Coronary artery (tissue), 2 donors: Measurements from ENCODE around the gene PTPRQ.

Experiments used
- DNase-seq: peaks from one replicate; pipeline ENCODE4 v3.0.0-alpha.2; 2017; ENCODE audit warnings: low spot score
- H3K27ac ChIP-seq, 2 donors: fragments of 200-600 bp; sonication (generic); one replicate each; pipeline ENCODE4 v1.5.1; 2016 to 2019
- H3K4me3 ChIP-seq: fragments of 200-600 bp; sonication (generic); 2 replicates; pipeline ENCODE4 v1.5.1; 2016; ENCODE audit warnings: mild to moderate bottlenecking, moderate library complexity
- CTCF ChIP-seq: fragments of 200-600 bp; sonication (generic); IDR thresholded peaks from one replicate; pipeline ENCODE4 v1.5.1; 2019; ENCODE audit warnings: antibody characterized with exemption

The PTPRQ gene

GRCh38 chr12:80412343-80412953 is 31.6 kb upstream of the PTPRQ start:
- no peak overlapping the region for H3K27ac ChIP-seq
- H3K4me3 ChIP-seq: no peak overlapping the region
- no peak for DNase-seq
- peak; percentile 57 for TF ChIP-seq CTCF

DNA sequence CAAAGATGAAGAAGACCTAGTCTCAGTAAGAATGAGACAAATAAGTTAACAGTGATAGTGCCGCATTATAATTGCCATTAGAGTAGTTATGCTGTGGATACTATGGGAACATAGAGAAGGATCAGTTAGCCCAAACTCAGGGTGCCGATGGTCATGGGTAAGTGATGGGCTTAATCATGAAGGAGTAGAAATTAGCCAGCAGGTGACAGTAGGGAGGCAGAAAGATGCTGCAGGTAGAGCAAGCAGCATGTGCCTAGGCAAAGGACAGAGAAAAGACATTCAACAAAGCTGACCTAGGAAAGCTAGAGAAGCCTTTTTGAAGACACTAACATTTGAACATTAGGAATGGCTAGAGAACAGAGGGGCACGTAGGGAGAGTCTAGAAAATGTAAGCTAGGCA is 30.6 kb upstream of the PTPRQ start:
- DNase-seq: no peak
- TF ChIP-seq CTCF: no peak
- H3K4me3 ChIP-seq: no peak overlapping the region
- H3K27ac ChIP-seq: no peak overlapping the region

GRCh38 chr12:80415466-80415865 is 28.6 kb upstream of the PTPRQ start:
- no peak for DNase-seq
- Histone ChIP-seq H3K27ac (no peak overlapping the region), H3K4me3 (no peak overlapping the region)
- TF ChIP-seq CTCF: no peak

GRCh38 chr12:80419644-80420043 is 24.4 kb upstream of the PTPRQ start:
- Histone ChIP-seq H3K27ac (no peak overlapping the region), H3K4me3 (no peak overlapping the region)
- no peak for DNase-seq
- no peak for TF ChIP-seq CTCF

DNA sequence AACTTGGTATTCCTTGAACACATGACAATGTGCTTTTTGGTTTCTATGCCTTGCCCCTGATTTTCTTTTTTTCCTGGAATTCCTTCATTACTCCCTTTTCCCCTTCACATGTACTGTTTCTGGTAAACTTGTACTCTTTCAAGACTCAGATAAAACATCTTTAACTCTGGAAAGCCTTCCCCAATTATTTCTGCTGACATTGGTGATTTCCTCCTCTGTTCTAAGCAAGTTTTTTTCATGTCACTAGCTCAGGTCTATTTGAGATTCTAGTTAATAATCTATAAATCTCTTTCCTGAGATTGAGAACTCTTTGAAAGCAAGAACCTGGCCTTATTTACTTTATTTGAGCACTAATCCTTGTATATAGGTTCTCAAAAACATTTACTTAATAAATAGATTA is 24.0 kb upstream of the PTPRQ start:
- Histone ChIP-seq H3K4me3 (no peak overlapping the region), H3K27ac (no peak overlapping the region)
- no peak for TF ChIP-seq CTCF
- DNase-seq: no peak

DNA sequence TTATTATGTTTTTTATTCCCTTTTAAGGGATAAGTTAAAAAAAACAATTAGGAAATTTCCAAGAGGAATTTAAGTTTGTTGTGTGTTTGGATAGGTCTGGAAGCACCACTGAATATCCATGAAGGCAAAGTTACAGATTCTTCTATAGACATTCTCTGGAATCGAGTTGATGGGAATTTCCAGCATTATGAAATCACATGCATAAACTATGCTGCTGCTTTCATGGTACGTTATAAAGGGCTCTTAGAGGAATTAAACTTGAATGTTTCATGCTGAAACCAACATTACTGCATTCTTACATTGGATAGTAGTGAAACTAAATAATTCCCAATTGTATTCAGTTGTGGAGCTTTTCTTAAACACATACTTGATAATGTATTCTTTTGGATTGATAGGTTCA is 21.5 kb upstream of the PTPRQ start:
- Histone ChIP-seq H3K27ac (no peak overlapping the region), H3K4me3 (no peak overlapping the region)
- no peak for DNase-seq
- TF ChIP-seq CTCF: no peak

DNA sequence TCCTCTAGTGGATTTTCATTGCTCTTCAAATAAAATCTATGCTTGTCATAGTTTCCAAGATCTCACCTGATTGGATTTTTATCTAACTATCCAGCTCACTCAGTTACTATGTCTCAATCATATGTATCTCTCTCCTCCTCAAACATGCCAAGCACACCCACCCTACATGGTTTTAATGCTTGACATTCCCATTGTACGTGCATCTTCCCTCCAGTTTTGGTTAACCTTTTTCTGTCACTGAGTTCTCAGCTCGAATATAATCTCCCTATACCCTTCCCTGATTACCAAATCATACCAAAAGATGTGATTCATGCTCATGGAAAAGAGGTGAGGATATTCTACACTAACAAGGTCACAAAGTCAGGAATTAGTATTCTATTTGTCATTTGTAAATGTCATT is 12.0 kb upstream of the PTPRQ start:
- no peak for TF ChIP-seq CTCF
- no peak for DNase-seq
- Histone ChIP-seq H3K27ac (no peak overlapping the region), H3K4me3 (no peak overlapping the region)
